ENCODE measurements around the gene RPL41. TPM values are rescaled to one million over a fixed set of nuclear protein-coding genes. Genes with fewer than 3 reads are reported as not detected.
A peak's percentile ranks its signal among the peaks of the same experiment; 100 is the strongest.

The RPL41 gene
- total RNA-seq, 1 experiment from 2014 or later, result 4,637 TPM

GRCh38 chr12:56081393-56082347, 34.8 kb upstream of the RPL41 start:
- Histone ChIP-seq H4K91ac (ENCODE audit: insufficient read length, low read depth, low read length) (no peak overlapping the region), H4K5ac (ENCODE audit: insufficient read length, low read depth, low read length) (no peak overlapping the region), H2BK20ac (ENCODE audit: low read depth, low read length, poor library complexity, severe bottlenecking) (no peak overlapping the region), H2AK5ac (ENCODE audit: insufficient read length, low read length) (no peak overlapping the region), H3K23me2 (ENCODE audit: insufficient read length, low read depth, low read length, poor library complexity, severe bottlenecking) (peaks cover 13% of the 10 kb centered on the region), H3K4me1 (ENCODE audit: insufficient read depth, low read length) (0 out of 2 replicates have a peak, but pooled peaks cover 4% of the 10 kb centered on the region), H3K56ac (ENCODE audit: insufficient read length, low read depth, low read length) (no peak overlapping the region), H2BK12ac (ENCODE audit: insufficient read length, low read depth, low read length) (no peak overlapping the region), H3T11ph (ENCODE audit: low read length) (no peak overlapping the region), H3K27me3 (ENCODE audit: insufficient read depth, low read length) (no peaks in the 10 kb centered on the region; the same call in 1 of the 2 replicates), H3K79me1 (ENCODE audit: insufficient read depth, low read depth, low read length, poor library complexity, severe bottlenecking) (no peaks in the 10 kb centered on the region), H2BK120ac (ENCODE audit: low read depth, low read length, poor library complexity, severe bottlenecking) (no peak overlapping the region), H3K79me2 (ENCODE audit: insufficient read depth, low read length) (peaks cover 7% of the 10 kb centered on the region; the same call in 1 of the 2 replicates), H3K18ac (ENCODE audit: insufficient read length, low read depth, low read length) (no peak overlapping the region), H4K8ac (replicated peaks; ENCODE audit: insufficient read length, low read depth, low read length) (no peak overlapping the region), H3K4me2 (ENCODE audit: insufficient read depth, insufficient read length, low read length) (peak overlapping the region; percentile 57), H3K27ac (ENCODE audit: insufficient read length, low read depth, low read length) (no peak overlapping the region), H3K23ac (ENCODE audit: insufficient read length, low read depth, low read length) (no peak overlapping the region), H3K9ac (ENCODE audit: extremely low read depth, insufficient read length, low read length) (peak overlapping the region; percentile 40), H3K9me3 (ENCODE audit: control insufficient read depth, low read depth, low read length) (no peaks in the 10 kb centered on the region), H2BK5ac (ENCODE audit: insufficient read length, low read length) (no peak overlapping the region), H3K14ac (ENCODE audit: insufficient read depth, low read length) (no peak overlapping the region; the same call in 1 of the 2 replicates), H4K20me1 (ENCODE audit: control insufficient read depth, insufficient read depth, insufficient read length) (no peaks in the 10 kb centered on the region), H3K4ac (ENCODE audit: low read depth, low read length) (no peak overlapping the region), H2BK15ac (ENCODE audit: low read depth, low read length) (no peak overlapping the region), H2AFZ (ENCODE audit: low read length) (no peak overlapping the region)
- Mint-ChIP-seq H3K36me3 (ENCODE audit: insufficient read depth in 1 of 3, low read depth in 3 of 3) (peaks cover 15 to 30% (median 27%) of the 10 kb centered on the region in 3 experiments), H3K4me3 (peak overlapping the region; percentile 83 to 93), H3K4me1 (peaks cover 19 to 25% of the 10 kb centered on the region in 2 experiments), H3K9me3 (peaks cover 3% of the 10 kb centered on the region in 2 experiments; a peak in 3 of 5 replicates), H3K27me3 (ENCODE audit: low read depth) (no peaks in the 10 kb centered on the region), H3K27ac (peak overlapping the region in 2 of 3 experiments; percentile 39 to 78; a peak in 2 of 7 replicates)
- no peak for TF ChIP-seq CTCF (conservative IDR thresholded peaks at IDR 0.05)
- no CpG with 5 or more reads among the region's 6 CpGs for WGBS (ENCODE audit: extremely low coverage, insufficient read length, low lambda C conversion rate)
- DNase-seq, result no peak
